Peyer's patch (tissue), 4 donors: ENCODE measurements around the gene CZIB.

ENCODE experiments used
- POLR2A ChIP-seq, 2 donors: fragments of 450-650 bp; IDR thresholded peaks; one replicate each; pipeline ENCODE4 v1.5.1; 2017; ENCODE audit warnings: antibody characterized with exemption in 2 of 2, mild to moderate bottlenecking in 2 of 2, moderate library complexity in 2 of 2
- TF ChIP-seq, protein P1 (sequence below), 6 experiments: fragments of 450-650 bp in 4 of 6; fragments of 200-600 bp in 2 of 6; sonication (generic) in 1 of 6; IDR thresholded peaks; one replicate each; pipeline ENCODE4 v1.5.1; 2017 to 2019; ENCODE audit warnings: antibody characterized with exemption in 6 of 6, mild to moderate bottlenecking in 3 of 6, moderate library complexity in 1 of 6

DNA sequence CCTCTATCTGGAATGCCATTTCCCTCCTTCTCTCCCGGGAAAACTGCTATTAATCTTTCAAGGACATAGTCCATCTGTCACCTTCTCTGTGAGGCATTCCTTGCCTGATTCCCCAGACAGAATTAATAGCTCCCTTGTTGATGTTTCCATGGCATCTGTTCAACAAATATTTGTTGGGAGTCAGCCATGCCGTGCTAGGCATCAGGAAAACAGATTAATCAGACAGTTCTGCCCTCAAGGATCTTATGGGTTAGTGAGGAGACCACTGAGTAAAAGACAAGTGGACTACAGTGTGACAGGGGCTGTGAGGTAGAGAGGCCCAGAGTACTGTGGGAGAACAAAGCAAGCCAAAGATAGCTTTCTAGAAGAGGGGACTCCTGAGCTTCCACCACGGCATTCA, 29.3 kb upstream of the CZIB start:
- TF ChIP-seq, protein P1, sequence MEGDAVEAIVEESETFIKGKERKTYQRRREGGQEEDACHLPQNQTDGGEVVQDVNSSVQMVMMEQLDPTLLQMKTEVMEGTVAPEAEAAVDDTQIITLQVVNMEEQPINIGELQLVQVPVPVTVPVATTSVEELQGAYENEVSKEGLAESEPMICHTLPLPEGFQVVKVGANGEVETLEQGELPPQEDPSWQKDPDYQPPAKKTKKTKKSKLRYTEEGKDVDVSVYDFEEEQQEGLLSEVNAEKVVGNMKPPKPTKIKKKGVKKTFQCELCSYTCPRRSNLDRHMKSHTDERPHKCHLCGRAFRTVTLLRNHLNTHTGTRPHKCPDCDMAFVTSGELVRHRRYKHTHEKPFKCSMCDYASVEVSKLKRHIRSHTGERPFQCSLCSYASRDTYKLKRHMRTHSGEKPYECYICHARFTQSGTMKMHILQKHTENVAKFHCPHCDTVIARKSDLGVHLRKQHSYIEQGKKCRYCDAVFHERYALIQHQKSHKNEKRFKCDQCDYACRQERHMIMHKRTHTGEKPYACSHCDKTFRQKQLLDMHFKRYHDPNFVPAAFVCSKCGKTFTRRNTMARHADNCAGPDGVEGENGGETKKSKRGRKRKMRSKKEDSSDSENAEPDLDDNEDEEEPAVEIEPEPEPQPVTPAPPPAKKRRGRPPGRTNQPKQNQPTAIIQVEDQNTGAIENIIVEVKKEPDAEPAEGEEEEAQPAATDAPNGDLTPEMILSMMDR (IDR thresholded peaks at IDR 0.05): no peak
- TF ChIP-seq POLR2A (IDR thresholded peaks at IDR 0.05): no peak
